Ectodermal cell (in vitro differentiated cells): ENCODE data around the gene H19.

Experiments used
- H3K27ac ChIP-seq: 2 replicates; pipeline ENCODE4 v1.7.0; 2013; ENCODE audit warnings: mild to moderate bottlenecking, low read depth, low read length; ENCODE audit not compliant: insufficient read depth, poor library complexity, severe bottlenecking
- H3K27me3 ChIP-seq: 2 replicates; pipeline ENCODE4 v1.7.0; 2013; ENCODE audit warnings: mild to moderate bottlenecking, low read length; ENCODE audit not compliant: insufficient read depth, control insufficient read depth, poor library complexity, severe bottlenecking
- H3K36me3 ChIP-seq: one replicate; pipeline ENCODE4 v1.7.0; 2013; ENCODE audit warnings: low read length; ENCODE audit not compliant: control insufficient read depth, insufficient read depth
- H3K4me1 ChIP-seq: one replicate; pipeline ENCODE4 v1.7.0; 2013; ENCODE audit warnings: low read length; ENCODE audit not compliant: control insufficient read depth, insufficient read depth
- H3K4me3 ChIP-seq: 2 replicates; pipeline ENCODE4 v1.7.0; 2013; ENCODE audit warnings: low read depth, low read length, control low read depth; ENCODE audit not compliant: insufficient read depth
- H3K9me3 ChIP-seq: 2 replicates; pipeline ENCODE4 v1.7.0; 2013; ENCODE audit warnings: mild to moderate bottlenecking, low read length, moderate library complexity; ENCODE audit not compliant: control insufficient read depth
- WGBS, 2 experiments: methylation state at CpG; one replicate each; pipeline ENCODE4 v1.1.7; 2013; ENCODE audit warnings: missing lambda C conversion rate in 2 of 2; 5-methylcytosine and 5-hydroxymethylcytosine counted together

H19 gene

GRCh38 chr11:2004466-2004865, 6.8 kb upstream of the H19 start:
- H3K27me3 ChIP-seq, result no peaks in the 10 kb centered on the region
- H3K4me1 ChIP-seq, result no peaks in the 10 kb centered on the region
- no peaks in the 10 kb centered on the region for H3K9me3 ChIP-seq
- no peak overlapping the region for H3K27ac ChIP-seq
- no peaks in the 10 kb centered on the region for H3K36me3 ChIP-seq
- no CpG with 5 or more reads among the region's 13 CpGs for WGBS, 2 experiments
- H3K4me3 ChIP-seq, result no peak overlapping the region

- no CpG with 5 or more reads among the region's 19 CpGs for WGBS, 2 experiments
- Histone ChIP-seq H3K4me1 (no peaks in the 10 kb centered on the region), H3K27ac (no peak overlapping the region), H3K36me3 (no peaks in the 10 kb centered on the region), H3K27me3 (no peaks in the 10 kb centered on the region), H3K9me3 (no peaks in the 10 kb centered on the region), H3K4me3 (no peak overlapping the region)
Observed at GRCh38 chr11:2002807-2003206, 5.2 kb upstream of the H19 start.

- H3K36me3 ChIP-seq, result no peaks in the 10 kb centered on the region
- H3K27me3 ChIP-seq, result no peaks in the 10 kb centered on the region
- no peaks in the 10 kb centered on the region for H3K9me3 ChIP-seq
- no peaks in the 10 kb centered on the region for H3K4me1 ChIP-seq
- no CpG with 5 or more reads among the region's 42 CpGs for WGBS, 2 experiments
- H3K27ac ChIP-seq, result no peak overlapping the region
- H3K4me3 ChIP-seq, result no peak overlapping the region
Observed at GRCh38 chr11:2002042-2002776, 4.6 kb upstream of the H19 start.

GRCh38 chr11:1998861-1999260, 1.2 kb upstream of the H19 start:
- H3K27me3 ChIP-seq, result no peaks in the 10 kb centered on the region
- no peak overlapping the region for H3K27ac ChIP-seq
- H3K4me1 ChIP-seq, result no peaks in the 10 kb centered on the region
- no peaks in the 10 kb centered on the region for H3K36me3 ChIP-seq
- no CpG with 5 or more reads among the region's 15 CpGs for WGBS, 2 experiments
- no peaks in the 10 kb centered on the region for H3K9me3 ChIP-seq
- no peak overlapping the region for H3K4me3 ChIP-seq

GRCh38 chr11:1998290-1998689, 648 bp upstream of the H19 start:
- Histone ChIP-seq H3K27ac (no peak overlapping the region), H3K9me3 (no peaks in the 10 kb centered on the region), H3K4me1 (no peaks in the 10 kb centered on the region), H3K27me3 (no peaks in the 10 kb centered on the region), H3K4me3 (no peak overlapping the region), H3K36me3 (no peaks in the 10 kb centered on the region)
- no CpG with 5 or more reads among the region's 28 CpGs for WGBS, 2 experiments

GRCh38 chr11:1994121-1994520, 3.5 kb downstream of the H19 start:
- no peaks in the 10 kb centered on the region for H3K4me1 ChIP-seq
- WGBS, 2 experiments, result no CpG with 5 or more reads among the region's 13 CpGs
- H3K9me3 ChIP-seq, result no peaks in the 10 kb centered on the region
- no peak overlapping the region for H3K27ac ChIP-seq
- H3K36me3 ChIP-seq, result no peaks in the 10 kb centered on the region
- no peak overlapping the region for H3K4me3 ChIP-seq
- H3K27me3 ChIP-seq, result no peaks in the 10 kb centered on the region

- no peaks in the 10 kb centered on the region for H3K27me3 ChIP-seq
- WGBS, 2 experiments, result no CpG with 5 or more reads among the region's 26 CpGs
- H3K4me3 ChIP-seq, result no peak overlapping the region
- H3K9me3 ChIP-seq, result no peaks in the 10 kb centered on the region
- no peaks in the 10 kb centered on the region for H3K36me3 ChIP-seq
- H3K4me1 ChIP-seq, result no peaks in the 10 kb centered on the region
- no peak overlapping the region for H3K27ac ChIP-seq
Observed at GRCh38 chr11:1992111-1992510, 5.5 kb downstream of the H19 start.

- WGBS, 2 experiments, result no CpG with 5 or more reads among the region's 29 CpGs
- no peaks in the 10 kb centered on the region for H3K27me3 ChIP-seq
- H3K4me1 ChIP-seq, result no peaks in the 10 kb centered on the region
- no peak overlapping the region for H3K4me3 ChIP-seq
- H3K36me3 ChIP-seq, result no peaks in the 10 kb centered on the region
- no peak overlapping the region for H3K27ac ChIP-seq
- no peaks in the 10 kb centered on the region for H3K9me3 ChIP-seq
Observed at GRCh38 chr11:1990872-1991578, 6.6 kb downstream of the H19 start.

- Histone ChIP-seq H3K36me3 (no peaks in the 10 kb centered on the region), H3K27ac (no peak overlapping the region), H3K27me3 (no peaks in the 10 kb centered on the region), H3K4me1 (no peaks in the 10 kb centered on the region), H3K9me3 (no peaks in the 10 kb centered on the region), H3K4me3 (no peak overlapping the region)
- no CpG with 5 or more reads among the region's 15 CpGs for WGBS, 2 experiments
Observed at GRCh38 chr11:1989953-1990352, 7.7 kb downstream of the H19 start.

GRCh38 chr11:1988667-1989317, 8.8 kb downstream of the H19 start:
- no peaks in the 10 kb centered on the region for H3K9me3 ChIP-seq

More at GRCh38 chr11:1988667-1989317, 8.8 kb downstream of the H19 start:
- H3K27ac ChIP-seq, result no peak overlapping the region
- no peaks in the 10 kb centered on the region for H3K27me3 ChIP-seq
- no peak overlapping the region for H3K4me3 ChIP-seq
- WGBS, 2 experiments, result 51 to 60% methylated on average over 9 of the region's 24 CpGs
- H3K36me3 ChIP-seq, result no peaks in the 10 kb centered on the region
- H3K4me1 ChIP-seq, result no peaks in the 10 kb centered on the region
